Parathyroid adenoma (tissue), 2 donors: ENCODE measurements around the gene EEPD1.

Experiments
- H2AFZ ChIP-seq: fragments of 300-600 bp; sonication (generic); one replicate; pipeline ENCODE4 v1.7.0; 2017; ENCODE audit warnings: antibody characterized with exemption, mild to moderate bottlenecking
- H3K27ac ChIP-seq: fragments of 300-600 bp; sonication (generic); one replicate; pipeline ENCODE4 v1.7.0; 2017
- H3K27me3 ChIP-seq: fragments of 300-600 bp; sonication (generic); one replicate; pipeline ENCODE4 v1.7.0; 2017; ENCODE audit warnings: low read length; ENCODE audit not compliant: control insufficient read depth, insufficient read depth
- H3K36me3 ChIP-seq: fragments of 300-600 bp; sonication (generic); one replicate; pipeline ENCODE4 v1.7.0; 2017; ENCODE audit warnings: low read length; ENCODE audit not compliant: control insufficient read depth, insufficient read depth
- H3K4me1 ChIP-seq: fragments of 300-600 bp; sonication (generic); one replicate; pipeline ENCODE4 v1.7.0; 2017; ENCODE audit warnings: control low read depth
- H3K4me2 ChIP-seq: fragments of 300-600 bp; sonication (generic); one replicate; pipeline ENCODE4 v1.7.0; 2017; ENCODE audit warnings: low read length
- H3K4me3 ChIP-seq: fragments of 300-600 bp; sonication (generic); one replicate; pipeline ENCODE4 v1.7.0; 2017; ENCODE audit warnings: low read depth, low read length
- H3K79me2 ChIP-seq: fragments of 300-600 bp; sonication (generic); one replicate; pipeline ENCODE4 v1.7.0; 2017; ENCODE audit warnings: control low read depth
- H3K9ac ChIP-seq: fragments of 300-600 bp; sonication (generic); one replicate; pipeline ENCODE4 v1.7.0; 2017; ENCODE audit warnings: mild to moderate bottlenecking
- H3K9me3 ChIP-seq: fragments of 300-600 bp; sonication (generic); one replicate; pipeline ENCODE4 v1.7.0; 2017; ENCODE audit warnings: low read length; ENCODE audit not compliant: control insufficient read depth
- TF ChIP-seq, protein P1 (sequence below): fragments of 300-600 bp; sonication (generic); IDR thresholded peaks from one replicate; pipeline ENCODE4 v1.7.0; 2017; ENCODE audit warnings: antibody characterized with exemption, mild to moderate bottlenecking
- donor health status: primary hyperparathyroidism.

EEPD1 gene

GRCh38 chr7:36115448-36116321 lies 37.4 kb upstream of the EEPD1 start:
- Histone ChIP-seq H3K4me3 (no peak overlapping the region), H3K4me1 (no peaks in the 10 kb centered on the region), H2AFZ (no peak overlapping the region), H3K36me3 (no peaks in the 10 kb centered on the region), H3K9me3 (no peaks in the 10 kb centered on the region), H3K4me2 (no peak overlapping the region), H3K27ac (no peak overlapping the region), H3K79me2 (no peaks in the 10 kb centered on the region), H3K9ac (no peak overlapping the region), H3K27me3 (no peaks in the 10 kb centered on the region)
- TF ChIP-seq, protein P1, sequence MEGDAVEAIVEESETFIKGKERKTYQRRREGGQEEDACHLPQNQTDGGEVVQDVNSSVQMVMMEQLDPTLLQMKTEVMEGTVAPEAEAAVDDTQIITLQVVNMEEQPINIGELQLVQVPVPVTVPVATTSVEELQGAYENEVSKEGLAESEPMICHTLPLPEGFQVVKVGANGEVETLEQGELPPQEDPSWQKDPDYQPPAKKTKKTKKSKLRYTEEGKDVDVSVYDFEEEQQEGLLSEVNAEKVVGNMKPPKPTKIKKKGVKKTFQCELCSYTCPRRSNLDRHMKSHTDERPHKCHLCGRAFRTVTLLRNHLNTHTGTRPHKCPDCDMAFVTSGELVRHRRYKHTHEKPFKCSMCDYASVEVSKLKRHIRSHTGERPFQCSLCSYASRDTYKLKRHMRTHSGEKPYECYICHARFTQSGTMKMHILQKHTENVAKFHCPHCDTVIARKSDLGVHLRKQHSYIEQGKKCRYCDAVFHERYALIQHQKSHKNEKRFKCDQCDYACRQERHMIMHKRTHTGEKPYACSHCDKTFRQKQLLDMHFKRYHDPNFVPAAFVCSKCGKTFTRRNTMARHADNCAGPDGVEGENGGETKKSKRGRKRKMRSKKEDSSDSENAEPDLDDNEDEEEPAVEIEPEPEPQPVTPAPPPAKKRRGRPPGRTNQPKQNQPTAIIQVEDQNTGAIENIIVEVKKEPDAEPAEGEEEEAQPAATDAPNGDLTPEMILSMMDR: no peak

DNA sequence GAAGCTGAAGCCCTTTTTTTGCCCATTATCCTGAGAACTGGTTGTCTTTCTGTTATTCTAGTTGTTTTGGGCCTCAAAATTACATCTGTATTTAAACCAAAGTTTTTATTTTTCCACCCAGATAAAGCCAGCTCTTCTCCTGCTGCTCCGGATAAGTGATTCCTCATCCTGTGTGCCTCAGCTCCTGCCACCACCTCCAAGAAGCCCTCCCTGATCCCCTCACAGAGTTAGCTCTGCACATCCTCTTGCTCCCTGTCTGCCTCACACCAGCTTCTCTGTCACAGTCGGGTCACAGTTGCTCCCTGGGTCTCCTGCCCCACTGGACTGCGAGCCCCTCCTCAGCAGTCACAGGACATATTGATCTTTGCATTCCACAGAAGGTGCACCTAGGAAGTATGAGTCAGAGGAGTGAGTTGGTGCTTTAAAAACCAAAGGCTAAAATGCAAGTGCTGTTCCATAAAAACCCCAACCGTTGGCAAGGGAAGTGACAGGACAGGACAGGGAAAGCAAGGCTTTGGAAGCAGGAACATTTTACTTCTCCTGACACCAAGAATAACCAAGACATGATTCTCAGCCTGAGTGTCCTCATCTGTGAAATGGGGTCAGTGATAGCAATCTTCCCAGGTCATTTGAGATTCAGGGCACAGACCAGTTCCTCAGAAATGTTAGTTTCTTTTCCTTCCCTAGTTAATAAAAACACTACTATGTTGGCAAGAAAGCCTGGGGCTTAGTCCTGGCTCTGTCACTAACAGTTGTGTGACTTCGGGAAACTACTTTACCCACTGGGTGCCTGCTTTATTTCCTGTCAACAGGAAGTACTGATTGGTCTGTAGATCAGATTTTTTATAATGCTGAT lies 36.5 kb upstream of the EEPD1 start:
- Histone ChIP-seq H3K36me3 (no peaks in the 10 kb centered on the region), H3K27ac (no peak overlapping the region), H3K9me3 (no peaks in the 10 kb centered on the region)

DNA sequence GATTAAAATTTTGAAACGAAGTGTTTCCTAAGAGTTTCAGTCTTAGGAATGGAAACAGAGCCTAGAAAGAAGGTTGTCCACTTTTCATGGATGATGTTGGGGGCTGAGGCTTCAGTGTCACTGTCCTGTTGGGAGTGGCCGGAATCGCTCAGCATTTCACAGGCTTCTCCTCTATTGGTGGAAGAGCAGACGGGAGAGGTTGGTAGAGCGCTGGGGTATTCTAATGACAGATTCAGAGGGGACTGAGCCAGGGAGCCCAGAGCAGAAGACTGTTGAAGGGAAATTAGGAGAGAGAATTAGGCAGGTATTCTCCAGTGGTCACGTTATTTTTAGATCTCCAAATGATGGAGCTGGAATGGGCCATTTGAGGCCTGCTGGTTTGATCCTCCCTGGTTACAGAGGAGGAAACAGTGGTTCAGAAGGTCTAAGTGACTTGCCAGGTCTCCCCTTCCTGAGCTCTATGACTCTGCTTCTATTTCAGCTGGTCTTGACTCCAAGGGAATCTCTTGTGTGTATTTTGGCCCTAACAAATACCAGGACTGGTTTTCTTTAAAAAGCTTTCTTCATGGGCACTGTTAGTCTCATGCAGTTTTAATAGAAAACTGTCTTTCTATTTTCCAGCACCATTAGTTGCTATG lies 35.7 kb upstream of the EEPD1 start:
- no peak overlapping the region for H3K4me3 ChIP-seq
- no peak overlapping the region for H2AFZ ChIP-seq
- H3K36me3 ChIP-seq: no peaks in the 10 kb centered on the region
- no peak overlapping the region for H3K9ac ChIP-seq
- H3K4me2 ChIP-seq: no peak overlapping the region
- H3K27ac ChIP-seq: no peak overlapping the region
- H3K79me2 ChIP-seq: no peaks in the 10 kb centered on the region
- TF ChIP-seq, protein P1: no peak
- H3K4me1 ChIP-seq: no peaks in the 10 kb centered on the region
- no peaks in the 10 kb centered on the region for H3K9me3 ChIP-seq
- H3K27me3 ChIP-seq: no peaks in the 10 kb centered on the region

More for the DNA sequence above, 36.5 kb upstream of the EEPD1 start:
- H3K4me2 ChIP-seq: no peak overlapping the region
- H3K79me2 ChIP-seq: no peaks in the 10 kb centered on the region
- H3K9ac ChIP-seq: no peak overlapping the region
- H3K4me1 ChIP-seq: no peaks in the 10 kb centered on the region
- no peak overlapping the region for H3K4me3 ChIP-seq
- TF ChIP-seq, protein P1: no peak
- H3K27me3 ChIP-seq: no peaks in the 10 kb centered on the region
- H2AFZ ChIP-seq: no peak overlapping the region

- no peak overlapping the region for H3K4me3 ChIP-seq
- no peak overlapping the region for H3K4me2 ChIP-seq
- no peaks in the 10 kb centered on the region for H3K27me3 ChIP-seq
- H3K36me3 ChIP-seq: no peaks in the 10 kb centered on the region
- H3K9ac ChIP-seq: no peak overlapping the region
- no peaks in the 10 kb centered on the region for H3K79me2 ChIP-seq
- no peaks in the 10 kb centered on the region for H3K9me3 ChIP-seq
- H3K27ac ChIP-seq: no peak overlapping the region
- no peaks in the 10 kb centered on the region for H3K4me1 ChIP-seq
- TF ChIP-seq, protein P1: no peak
- no peak overlapping the region for H2AFZ ChIP-seq
Observed at GRCh38 chr7:36118344-36118743, 34.7 kb upstream of the EEPD1 start.
